KMS-11 (cell line): Measurements from ENCODE around the gene TERT.

Experiments
- H2AFZ ChIP-seq: fragments of 200-600 bp; sonication (generic); 2 replicates; pipeline ENCODE4 v1.6.1; 2016; ENCODE audit warnings: antibody characterized with exemption, mixed run types, low read depth
- H3K27ac ChIP-seq: fragments of 200-600 bp; sonication (generic); 2 replicates; pipeline ENCODE4 v1.6.1; 2016; ENCODE audit warnings: mild to moderate bottlenecking, mixed run types
- H3K27me3 ChIP-seq: fragments of 200-600 bp; sonication (generic); 2 replicates; pipeline ENCODE4 v1.6.1; 2017; ENCODE audit warnings: mild to moderate bottlenecking, low read depth, mixed run types, moderate library complexity; ENCODE audit not compliant: insufficient read depth
- H3K36me3 ChIP-seq: fragments of 200-600 bp; sonication (generic); 2 replicates; pipeline ENCODE4 v1.6.1; 2017; ENCODE audit warnings: mild to moderate bottlenecking, mixed run types; ENCODE audit not compliant: insufficient read depth
- H3K4me1 ChIP-seq: fragments of 200-600 bp; sonication (generic); 2 replicates; pipeline ENCODE4 v1.6.1; 2016; ENCODE audit warnings: mild to moderate bottlenecking, low read depth, mixed run types; ENCODE audit not compliant: poor library complexity, severe bottlenecking
- H3K4me2 ChIP-seq: fragments of 200-600 bp; sonication (generic); 2 replicates; pipeline ENCODE4 v1.7.0; 2016; ENCODE audit warnings: mild to moderate bottlenecking, mixed run types
- H3K4me3 ChIP-seq: fragments of 200-600 bp; sonication (generic); IDR thresholded peaks from 2 replicates; pipeline ENCODE4 v1.6.1; 2017; ENCODE audit warnings: low read depth, low read length, mixed read lengths; ENCODE audit not compliant: insufficient read depth
- H3K79me2 ChIP-seq: fragments of 200-600 bp; sonication (generic); 2 replicates; pipeline ENCODE4 v1.6.1; 2016; ENCODE audit warnings: low read depth, mixed run types; ENCODE audit not compliant: insufficient read depth
- H3K9ac ChIP-seq: fragments of 200-600 bp; sonication (generic); 2 replicates; pipeline ENCODE4 v1.6.1; 2016; ENCODE audit warnings: mild to moderate bottlenecking, mixed run types
- H4K20me1 ChIP-seq: fragments of 200-600 bp; sonication (generic); 2 replicates; pipeline ENCODE4 v1.6.1; 2016; ENCODE audit warnings: mild to moderate bottlenecking, mixed run types; ENCODE audit not compliant: insufficient read depth
- TF ChIP-seq, protein P1 (sequence below): fragments of 200-600 bp; sonication (generic); conservative IDR thresholded peaks from 2 replicates; pipeline ENCODE4 v1.6.1; 2017; ENCODE audit warnings: low read depth, mild to moderate bottlenecking, antibody characterized with exemption, low read length, moderate library complexity, mixed read lengths

The TERT gene

DNA sequence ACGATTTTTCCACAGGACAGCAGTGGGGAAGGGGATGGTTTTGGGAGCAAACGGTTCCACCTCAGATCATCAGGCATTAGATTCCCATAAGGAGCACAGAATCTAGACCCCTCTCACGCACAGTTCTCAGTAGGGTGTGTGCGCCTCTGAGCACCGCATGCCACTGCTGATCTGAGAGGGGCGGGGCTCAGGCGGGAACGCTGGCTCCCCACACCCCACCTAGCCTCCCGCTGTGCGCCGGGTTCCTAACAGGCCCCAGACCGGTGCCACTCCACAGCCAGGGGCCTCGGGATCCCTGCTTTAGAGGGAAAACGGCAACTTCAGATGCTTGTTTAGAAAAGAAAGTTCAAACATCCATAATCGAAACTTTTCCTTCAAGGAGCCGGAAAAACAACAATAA, 20.4 kb downstream of the TERT start:
- no peak overlapping the region for H3K4me3 ChIP-seq
- H3K4me2 ChIP-seq = no peak overlapping the region
- no peak overlapping the region for H2AFZ ChIP-seq
- no peaks in the 10 kb centered on the region for H3K79me2 ChIP-seq
- H3K4me1 ChIP-seq = peaks cover 11% of the 10 kb centered on the region
- TF ChIP-seq, protein P1, sequence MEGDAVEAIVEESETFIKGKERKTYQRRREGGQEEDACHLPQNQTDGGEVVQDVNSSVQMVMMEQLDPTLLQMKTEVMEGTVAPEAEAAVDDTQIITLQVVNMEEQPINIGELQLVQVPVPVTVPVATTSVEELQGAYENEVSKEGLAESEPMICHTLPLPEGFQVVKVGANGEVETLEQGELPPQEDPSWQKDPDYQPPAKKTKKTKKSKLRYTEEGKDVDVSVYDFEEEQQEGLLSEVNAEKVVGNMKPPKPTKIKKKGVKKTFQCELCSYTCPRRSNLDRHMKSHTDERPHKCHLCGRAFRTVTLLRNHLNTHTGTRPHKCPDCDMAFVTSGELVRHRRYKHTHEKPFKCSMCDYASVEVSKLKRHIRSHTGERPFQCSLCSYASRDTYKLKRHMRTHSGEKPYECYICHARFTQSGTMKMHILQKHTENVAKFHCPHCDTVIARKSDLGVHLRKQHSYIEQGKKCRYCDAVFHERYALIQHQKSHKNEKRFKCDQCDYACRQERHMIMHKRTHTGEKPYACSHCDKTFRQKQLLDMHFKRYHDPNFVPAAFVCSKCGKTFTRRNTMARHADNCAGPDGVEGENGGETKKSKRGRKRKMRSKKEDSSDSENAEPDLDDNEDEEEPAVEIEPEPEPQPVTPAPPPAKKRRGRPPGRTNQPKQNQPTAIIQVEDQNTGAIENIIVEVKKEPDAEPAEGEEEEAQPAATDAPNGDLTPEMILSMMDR = no peak
- 0 out of 2 replicates have a peak, but pooled peaks cover 4% of the 10 kb centered on the region for H3K36me3 ChIP-seq
- H3K27ac ChIP-seq = no peak overlapping the region
- H4K20me1 ChIP-seq = no peaks in the 10 kb centered on the region
- H3K9ac ChIP-seq = no peak overlapping the region
- H3K27me3 ChIP-seq = no peaks in the 10 kb centered on the region

DNA sequence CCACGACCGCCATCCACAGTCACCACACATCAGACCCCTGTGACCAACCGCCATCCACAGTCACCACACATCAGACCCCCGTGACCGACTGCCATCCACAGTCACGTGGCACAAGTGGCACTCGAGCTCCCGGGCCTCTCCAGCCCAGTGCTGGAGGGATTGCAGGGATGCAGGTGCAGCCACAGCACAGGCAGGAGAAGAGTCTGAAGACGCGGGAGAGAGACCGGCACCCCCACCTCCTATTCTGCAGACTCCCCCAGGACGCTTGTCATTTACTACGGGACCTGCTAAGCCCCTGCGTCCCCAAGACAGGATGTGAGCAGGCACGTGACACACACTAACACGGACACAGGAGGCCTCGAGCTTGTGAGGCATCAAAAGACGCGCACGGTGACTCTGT, 21.1 kb downstream of the TERT start:
- H3K79me2 ChIP-seq = no peaks in the 10 kb centered on the region
- H3K4me2 ChIP-seq = no peak overlapping the region
- no peaks in the 10 kb centered on the region for H4K20me1 ChIP-seq
- no peak overlapping the region for H3K27ac ChIP-seq
- H3K36me3 ChIP-seq = 0 out of 2 replicates have a peak, but pooled peaks cover 3% of the 10 kb centered on the region
- TF ChIP-seq, protein P1 = no peak
- no peak overlapping the region for H3K4me3 ChIP-seq
- no peaks in the 10 kb centered on the region for H3K27me3 ChIP-seq
- H3K4me1 ChIP-seq = peaks cover 18% of the 10 kb centered on the region
- no peak overlapping the region for H2AFZ ChIP-seq
- no peak overlapping the region for H3K9ac ChIP-seq

DNA sequence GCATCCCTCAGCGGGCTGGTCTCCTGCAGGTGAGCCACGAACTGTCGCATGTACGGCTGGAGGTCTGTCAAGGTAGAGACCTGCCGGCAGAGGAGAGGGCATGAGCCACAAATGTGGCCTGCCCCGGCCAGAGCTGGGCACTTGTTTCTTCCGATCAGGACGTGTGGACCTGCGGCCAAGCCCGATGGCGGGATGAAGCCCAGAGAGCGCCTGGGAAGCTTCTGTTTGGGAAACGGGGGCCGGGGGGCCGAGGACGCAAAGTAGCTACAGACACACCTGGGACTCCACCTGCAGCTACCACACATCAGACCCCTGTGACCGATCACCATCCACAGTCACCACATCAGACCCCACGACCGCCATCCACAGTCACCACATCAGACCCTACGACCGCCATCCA, 22.7 kb downstream of the TERT start:
- H3K27me3 ChIP-seq = no peaks in the 10 kb centered on the region
- H4K20me1 ChIP-seq = no peaks in the 10 kb centered on the region
- no peaks in the 10 kb centered on the region for H3K79me2 ChIP-seq
- H3K36me3 ChIP-seq = no peaks in the 10 kb centered on the region; the same call in 1 of the 2 replicates
- no peak overlapping the region for H3K27ac ChIP-seq
- no peak overlapping the region for H2AFZ ChIP-seq
- TF ChIP-seq, protein P1 = no peak
- no peak overlapping the region for H3K9ac ChIP-seq
- H3K4me2 ChIP-seq = no peak overlapping the region
- no peak overlapping the region for H3K4me3 ChIP-seq
- peaks cover 28% of the 10 kb centered on the region for H3K4me1 ChIP-seq

DNA sequence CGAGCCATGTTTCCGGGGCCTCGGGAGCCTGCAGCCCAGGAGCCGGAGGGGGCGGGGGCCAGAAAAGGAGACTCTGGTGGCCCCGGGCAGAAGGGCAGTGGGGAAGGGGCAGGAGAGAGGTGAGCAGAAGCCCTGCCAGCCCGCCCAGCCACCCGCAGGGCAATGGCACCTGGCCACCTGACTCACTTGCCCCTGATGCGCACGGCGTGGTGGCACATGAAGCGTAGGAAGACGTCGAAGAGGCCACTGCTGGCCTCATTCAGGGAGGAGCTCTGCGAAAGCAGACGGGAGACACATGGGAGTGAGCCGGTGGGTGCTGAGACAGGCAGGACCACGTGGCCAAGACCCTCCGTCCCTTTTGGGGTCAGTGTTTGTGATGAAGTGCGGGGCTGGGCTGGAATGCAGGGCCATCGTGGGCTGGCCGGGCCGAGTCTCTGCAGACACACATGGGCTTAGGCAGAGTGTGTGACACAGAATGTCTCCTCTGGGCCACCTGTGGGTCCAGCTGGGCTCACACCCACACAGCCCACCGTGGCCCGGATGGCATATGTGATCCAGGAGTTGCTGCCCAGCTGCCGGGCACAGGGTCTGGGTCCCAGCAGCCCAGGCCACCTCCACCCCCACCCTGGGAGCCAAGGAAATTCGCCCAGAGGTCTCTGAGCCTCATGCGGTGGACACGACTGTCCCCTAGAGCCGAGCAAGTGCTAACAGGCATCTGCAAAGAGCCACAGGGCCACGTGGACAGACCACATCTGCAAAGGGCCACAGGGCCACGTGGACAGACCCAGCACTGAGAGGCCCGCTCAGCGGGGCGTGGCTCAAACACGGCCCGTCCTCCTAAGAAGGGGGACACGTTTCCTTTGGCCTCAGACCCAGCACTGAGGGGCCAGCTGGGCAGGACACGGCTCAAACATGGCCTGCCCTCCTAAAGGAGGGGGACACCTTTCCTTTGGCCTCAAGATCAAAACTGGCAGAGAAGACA, 23.6 kb downstream of the TERT start:
- Histone ChIP-seq H3K27me3 (no peaks in the 10 kb centered on the region), H3K27ac (no peak overlapping the region), H3K4me1 (peaks cover 28% of the 10 kb centered on the region), H3K4me2 (no peak overlapping the region), H2AFZ (no peak overlapping the region), H3K79me2 (no peaks in the 10 kb centered on the region), H3K36me3 (no peaks in the 10 kb centered on the region; the same call in 1 of the 2 replicates), H4K20me1 (no peaks in the 10 kb centered on the region), H3K4me3 (no peak overlapping the region), H3K9ac (no peak overlapping the region)
- TF ChIP-seq, protein P1 = no peak
